HG02610 (cell line): ENCODE results near the gene GRIFIN.

Source experiments
- ATAC-seq: cut with Tn5 transposase; IDR thresholded peaks from one replicate; pipeline ENCODE4 v1.9.1; 2021; ENCODE audit warnings: mild to moderate bottlenecking, moderate library complexity; ENCODE audit not compliant: unreplicated experiment

The GRIFIN gene

GRCh38 chr7:2513702-2514101 lies 37.5 kb upstream of the GRIFIN start:
- ATAC-seq: no peak

DNA sequence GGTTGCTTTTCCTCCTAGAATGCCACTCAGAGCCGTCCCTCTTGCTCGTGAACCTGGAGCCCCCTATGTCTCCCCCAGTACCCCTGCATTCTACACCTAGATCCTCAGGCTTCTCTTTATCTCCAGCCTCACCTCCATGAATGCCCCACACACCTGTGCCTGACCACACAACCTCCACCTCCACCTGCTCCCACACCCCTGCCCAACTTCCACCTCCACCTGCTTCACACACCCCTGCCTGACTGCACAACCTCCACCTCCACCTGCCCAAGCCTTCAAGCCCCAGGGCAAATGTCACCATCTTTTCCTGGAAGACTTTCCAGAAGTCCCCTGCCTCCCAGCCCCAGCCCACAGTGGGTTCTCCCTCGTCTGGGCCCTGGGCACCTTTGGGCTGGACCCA lies 36.5 kb upstream of the GRIFIN start:
- no peak for ATAC-seq

- peak; percentile 33 for ATAC-seq
Observed at GRCh38 chr7:2512179-2512661, 36.0 kb upstream of the GRIFIN start.

- no peak for ATAC-seq
Observed at GRCh38 chr7:2511769-2512168, 35.6 kb upstream of the GRIFIN start.

DNA sequence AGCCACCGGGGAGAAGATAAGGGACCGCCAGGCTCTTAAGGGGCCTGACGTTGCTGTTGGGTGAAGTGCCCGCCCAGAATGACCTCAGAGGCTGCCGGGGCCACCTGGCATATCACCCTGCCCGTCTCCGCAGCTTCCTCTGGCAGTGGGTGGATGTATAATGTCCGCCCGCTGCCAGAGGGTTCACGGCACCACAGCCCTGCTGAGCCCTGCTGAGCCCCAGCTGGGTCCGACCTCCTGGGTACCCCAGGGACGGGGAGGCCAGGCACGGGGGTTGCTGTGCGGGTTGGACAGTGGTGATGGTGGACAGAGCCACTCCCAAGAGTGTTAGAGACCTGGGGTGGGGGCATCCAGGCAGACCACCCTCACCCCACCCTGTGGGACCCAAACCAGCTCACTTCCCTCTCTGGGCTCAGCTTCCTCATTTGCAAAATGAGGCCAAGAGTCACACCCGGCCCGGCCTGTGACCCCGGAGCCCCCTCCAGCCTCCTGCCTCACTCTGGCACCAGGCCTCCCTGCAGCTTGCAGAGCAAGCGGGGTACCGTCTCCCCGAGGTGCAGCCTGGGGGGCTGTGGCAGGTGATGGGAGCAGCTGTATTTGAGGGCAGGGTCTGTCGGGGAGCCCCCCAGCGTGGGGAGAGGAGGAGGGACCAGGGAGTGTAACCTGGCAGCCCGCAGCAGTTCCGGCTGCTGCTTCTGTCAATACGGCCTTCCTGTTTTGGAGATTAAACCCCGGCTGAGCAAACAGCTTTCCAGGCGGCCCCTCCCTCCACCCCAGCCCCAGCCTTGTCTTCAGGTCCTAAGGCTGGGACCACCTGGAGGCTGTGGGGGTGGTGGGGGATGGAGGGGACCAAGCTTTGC lies 34.9 kb upstream of the GRIFIN start:
- ATAC-seq: no peak

GRCh38 chr7:2510130-2510776 lies 34.1 kb upstream of the GRIFIN start:
- no peak for ATAC-seq

- ATAC-seq: no peak
Observed at GRCh38 chr7:2509298-2509906, 33.2 kb upstream of the GRIFIN start.

- no peak for ATAC-seq
Observed at GRCh38 chr7:2508327-2509215, 32.4 kb upstream of the GRIFIN start.

GRCh38 chr7:2507917-2508306 lies 31.7 kb upstream of the GRIFIN start:
- ATAC-seq: no peak

DNA sequence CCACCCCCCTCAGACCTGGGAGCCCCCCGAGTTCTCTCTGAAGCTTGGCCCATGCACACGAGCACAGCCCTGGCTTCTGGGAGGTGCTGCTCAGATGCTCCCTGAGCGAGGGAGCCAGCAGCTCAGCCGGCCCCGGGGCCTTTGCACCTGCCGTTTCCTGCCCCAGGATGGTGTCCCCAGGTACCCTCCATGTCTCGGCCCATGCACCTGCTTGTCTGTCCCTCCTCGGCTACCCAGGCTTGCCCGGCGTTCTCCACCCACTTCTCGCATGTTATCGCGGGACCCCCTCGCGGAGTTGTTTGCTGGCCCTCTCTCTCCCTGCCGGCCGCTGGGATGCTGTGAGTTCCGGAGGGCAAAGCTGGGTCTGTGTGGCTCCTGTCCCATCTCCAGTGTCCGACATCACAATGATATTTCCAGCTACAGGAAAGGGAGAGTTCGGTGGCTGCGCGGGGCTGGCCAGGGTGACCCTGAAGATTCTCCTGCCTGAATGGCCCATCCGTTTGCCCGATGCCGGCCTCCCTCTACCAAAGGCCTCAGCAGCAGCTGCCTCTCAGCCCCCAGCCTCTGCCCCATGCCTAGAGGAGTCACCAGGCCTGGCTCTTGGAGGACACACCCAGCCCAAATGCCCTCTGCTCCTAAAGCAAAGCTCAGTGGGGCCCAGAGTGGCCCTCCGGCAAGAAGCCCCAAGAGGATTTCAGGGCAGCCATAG lies 31.2 kb upstream of the GRIFIN start:
- no peak for ATAC-seq

DNA sequence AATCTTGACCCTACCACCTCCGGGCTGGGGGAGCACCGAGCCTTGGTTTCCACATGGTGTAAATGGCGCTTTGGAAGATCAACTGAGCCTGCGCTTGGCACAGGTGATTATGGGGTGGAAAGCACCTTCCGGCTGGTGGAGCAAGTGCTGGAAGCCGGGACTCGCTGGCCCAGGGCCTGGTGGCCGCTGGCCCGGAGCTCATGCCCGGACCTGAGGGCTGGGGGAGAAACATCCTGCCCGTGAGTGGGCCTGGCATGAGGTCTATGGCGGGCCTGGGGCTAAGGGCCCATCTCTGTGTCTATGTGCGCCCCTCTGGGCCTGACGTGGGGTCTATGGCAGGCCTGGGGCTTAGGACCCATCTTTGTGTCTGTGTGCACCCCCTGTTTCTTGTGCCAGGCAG lies 29.2 kb upstream of the GRIFIN start:
- no peak for ATAC-seq

GRCh38 chr7:2504889-2505375 lies 28.7 kb upstream of the GRIFIN start:
- no peak for ATAC-seq

GRCh38 chr7:2504128-2504888 lies 28.1 kb upstream of the GRIFIN start:
- ATAC-seq: no peak

DNA sequence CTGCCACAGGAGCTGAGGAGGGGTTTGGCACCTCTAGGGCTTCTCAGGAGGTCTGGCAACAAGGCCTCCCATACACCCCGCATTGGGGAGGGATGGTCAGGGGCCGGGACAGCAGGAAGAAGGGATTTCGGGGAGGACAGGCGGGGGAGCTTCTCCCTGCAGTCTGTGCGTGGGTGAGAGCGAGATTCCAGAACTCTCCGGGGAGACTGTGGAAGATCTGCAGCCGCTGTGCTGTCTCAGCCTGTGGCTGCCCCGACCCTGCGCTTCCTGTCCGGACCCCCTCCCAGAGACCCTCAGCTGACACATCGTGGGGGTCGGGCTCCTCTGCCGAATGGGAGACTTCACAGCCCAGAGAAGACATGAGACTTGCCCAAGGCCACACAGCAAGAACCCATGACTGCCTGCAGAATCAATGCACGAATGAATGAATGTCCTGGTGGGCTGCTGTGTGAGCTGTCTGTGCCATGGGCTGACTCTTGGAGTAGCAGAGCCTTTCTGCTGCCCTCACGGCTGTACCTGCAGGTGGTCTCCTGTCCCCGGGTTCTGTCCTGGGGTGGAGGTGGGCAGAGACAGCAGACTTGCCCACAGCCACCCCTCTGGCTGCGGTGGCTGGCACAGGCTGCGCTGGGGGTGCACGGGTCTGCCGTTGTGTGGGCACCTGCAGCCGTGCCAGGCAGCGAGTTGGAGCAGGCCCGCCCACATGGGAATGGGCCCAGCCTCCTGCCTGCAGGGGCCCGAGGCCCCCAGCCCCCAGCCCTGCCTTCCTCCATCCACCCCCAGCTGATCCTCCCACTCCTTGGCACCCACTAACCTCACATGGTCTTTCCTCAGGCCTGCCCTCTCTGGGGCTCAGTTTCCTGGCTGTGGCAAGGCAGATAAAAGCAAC lies 27.1 kb upstream of the GRIFIN start:
- no peak for ATAC-seq

DNA sequence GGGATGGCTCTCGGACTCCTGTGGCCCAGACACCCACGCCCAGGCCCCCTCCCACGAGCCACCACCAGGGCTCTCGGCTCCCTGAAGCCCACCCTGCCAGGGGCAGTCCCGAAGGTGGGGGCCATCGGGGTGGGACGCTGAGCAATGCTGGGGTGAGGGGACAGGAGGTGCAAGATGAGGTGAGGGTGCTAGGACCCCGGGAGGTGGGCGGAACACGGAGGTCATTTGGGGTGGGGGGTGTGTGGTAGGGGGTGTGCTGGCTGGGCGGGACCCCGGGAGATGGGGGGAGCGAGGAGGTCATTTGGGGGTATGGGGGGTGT lies 26.4 kb upstream of the GRIFIN start:
- ATAC-seq: no peak

- no peak for ATAC-seq
Observed at GRCh38 chr7:2501947-2502646, 25.9 kb upstream of the GRIFIN start.

DNA sequence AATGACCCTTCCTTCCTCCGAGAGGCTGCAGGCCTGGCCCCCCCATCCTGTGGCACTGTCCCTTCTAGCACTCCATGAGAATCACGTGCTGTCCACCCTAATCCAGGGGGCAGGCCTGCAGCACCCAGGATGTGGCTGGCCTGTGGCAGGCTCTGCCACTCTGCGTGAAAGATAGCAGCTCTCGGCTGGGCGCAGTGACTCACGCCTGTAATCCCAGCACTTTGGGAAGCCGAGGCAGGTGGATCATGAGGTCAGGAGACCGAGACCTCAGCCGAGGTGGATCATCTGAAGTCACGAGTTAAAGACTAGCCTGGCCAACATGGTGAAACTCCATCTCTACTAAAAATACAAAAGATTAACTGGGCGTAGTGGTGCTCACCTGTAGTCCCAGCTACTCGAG lies 24.5 kb upstream of the GRIFIN start:
- ATAC-seq: no peak
